Germinal center (tissue), 1 donor: ENCODE data around the gene LIX1.
"Not testable (repeated sequence)": the region's sequence is repeated elsewhere in the genome, so short reads cannot be mapped to it uniquely, and the experiment has no call there.

Experiments
- DNase-seq: peaks from one replicate; pipeline ENCODE4 v3.0.0; 2012; ENCODE audit warnings: mixed read lengths, low spot score

The LIX1 gene

GRCh38 chr5:97101189-97101910, 41.1 kb downstream of the LIX1 start:
- DNase-seq, result no peak

GRCh38 chr5:97100476-97100875, 41.9 kb downstream of the LIX1 start:
- DNase-seq, result no peak

GRCh38 chr5:97098922-97099321, 43.5 kb downstream of the LIX1 start:
- no peak for DNase-seq

- no peak for DNase-seq
Observed at GRCh38 chr5:97097326-97098230, 44.8 kb downstream of the LIX1 start.

- DNase-seq, result no peak
Observed at GRCh38 chr5:97096846-97097245, 45.6 kb downstream of the LIX1 start.

- DNase-seq, result no peak
Observed at GRCh38 chr5:97096191-97096590, 46.2 kb downstream of the LIX1 start.

GRCh38 chr5:97095318-97095732, 47.1 kb downstream of the LIX1 start:
- no peak for DNase-seq

DNA sequence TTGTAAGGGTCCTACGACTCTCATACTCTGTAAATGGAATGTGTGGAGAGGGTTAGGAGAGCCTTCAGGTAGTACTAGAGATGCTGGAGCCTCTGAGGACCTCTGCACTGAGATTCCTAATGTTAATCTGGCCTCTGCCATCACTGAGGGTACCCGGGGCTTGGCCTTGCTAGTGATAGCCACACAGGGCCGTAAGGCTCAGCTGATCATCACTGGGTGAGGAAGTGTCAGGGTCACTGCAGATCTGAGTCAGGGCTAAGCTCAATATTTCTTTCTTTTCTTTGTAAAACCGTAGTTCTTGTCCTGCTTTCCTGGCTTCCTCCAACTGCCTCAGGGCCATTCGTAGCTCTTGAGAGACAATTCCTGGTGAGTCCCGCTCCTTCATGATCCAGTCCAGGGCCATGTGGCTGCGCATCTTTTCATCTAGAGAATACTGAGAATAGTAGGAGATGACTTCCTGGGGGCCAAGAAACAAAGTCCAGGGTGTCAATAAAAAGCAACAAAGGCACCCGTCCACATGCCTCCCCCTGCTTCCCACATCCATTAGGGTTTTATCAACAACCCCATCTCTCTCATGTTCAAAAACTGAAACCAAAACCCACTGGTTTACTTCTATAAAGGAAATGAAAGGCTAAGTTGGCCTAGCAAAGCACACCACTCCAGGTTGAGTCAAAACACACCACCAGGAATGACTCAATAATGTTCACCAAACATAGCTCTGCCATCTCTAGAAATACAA, 47.7 kb downstream of the LIX1 start:
- no peak for DNase-seq

- no peak for DNase-seq
Observed at GRCh38 chr5:97093193-97093592, 49.2 kb downstream of the LIX1 start.

DNA sequence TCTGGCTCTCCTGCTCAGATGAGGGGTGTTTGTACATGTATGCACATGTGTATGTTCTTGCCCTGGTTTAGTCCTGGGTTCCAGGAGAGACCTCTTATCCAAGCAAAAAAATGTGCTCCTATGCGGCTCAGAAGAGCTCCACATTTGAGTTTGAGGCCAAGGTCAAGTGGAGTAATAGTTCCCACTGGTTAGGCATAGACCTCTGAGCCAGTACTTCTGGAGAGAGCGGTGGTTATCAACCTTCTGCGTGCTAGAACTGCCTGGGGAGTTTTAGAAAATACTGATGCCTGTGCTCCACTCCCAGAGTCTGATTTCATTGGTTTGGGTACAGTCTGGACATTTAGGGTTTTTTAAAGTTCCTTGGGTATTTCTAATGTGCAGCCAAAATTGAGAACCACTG, 51.5 kb downstream of the LIX1 start:
- DNase-seq, result no peak

DNA sequence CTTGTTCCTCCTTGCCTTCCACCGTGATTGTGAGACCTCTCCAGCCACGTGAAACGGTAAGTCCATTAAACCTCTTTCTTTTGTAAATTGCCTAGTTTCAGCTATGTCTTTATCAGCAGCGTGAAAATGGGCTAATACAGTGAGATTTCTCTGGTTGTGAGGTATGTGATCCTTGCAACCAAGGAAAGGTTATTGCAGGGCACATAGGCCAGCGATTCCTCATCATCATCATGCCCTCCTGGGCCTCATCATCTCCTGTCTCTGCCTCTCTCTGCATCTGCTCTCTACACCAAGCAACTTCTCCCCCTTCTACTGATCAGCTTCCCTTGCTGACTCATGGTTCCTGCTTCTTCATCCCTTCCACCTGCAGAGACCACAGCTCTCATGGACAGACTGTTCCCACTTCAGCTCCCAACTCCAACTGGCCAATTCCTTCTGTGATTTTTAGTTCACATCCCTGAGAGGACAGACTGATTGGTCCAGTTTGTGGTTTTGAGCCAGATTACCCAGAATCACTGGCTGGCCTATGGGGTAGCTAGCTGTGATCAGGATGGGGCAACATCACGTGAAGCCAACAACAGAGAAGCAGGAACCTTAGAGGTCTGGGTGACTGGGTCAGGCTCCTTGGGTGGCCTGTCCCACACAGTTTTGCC, 53.1 kb downstream of the LIX1 start:
- no peak for DNase-seq

GRCh38 chr5:97088774-97089148, 53.6 kb downstream of the LIX1 start:
- DNase-seq, result no peak

DNA sequence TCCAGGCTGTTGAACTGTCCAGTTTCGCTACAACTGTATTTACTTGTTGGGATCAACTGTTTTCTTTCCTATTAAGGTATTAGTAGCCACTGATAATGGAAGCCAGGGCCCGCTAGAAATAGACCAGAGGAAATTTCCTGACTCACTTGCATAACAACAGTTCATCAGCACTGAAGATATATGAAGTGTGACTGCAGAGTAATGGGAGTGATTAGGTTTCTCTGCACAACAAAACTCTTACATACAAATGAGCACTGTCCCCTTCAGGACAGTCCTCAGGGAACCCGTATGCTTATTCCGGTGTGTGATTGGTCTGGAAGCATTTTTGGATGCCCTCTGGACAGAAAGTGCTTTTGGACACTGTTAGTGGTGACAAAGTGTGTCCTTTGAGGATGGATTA, 55.3 kb downstream of the LIX1 start:
- no peak for DNase-seq

- no peak for DNase-seq
Observed at GRCh38 chr5:97085459-97086181, 56.8 kb downstream of the LIX1 start.

- not testable (repeated sequence) for DNase-seq
Observed at GRCh38 chr5:97084782-97085458, 57.5 kb downstream of the LIX1 start.

- no peak for DNase-seq
Observed at GRCh38 chr5:97078958-97079743, 63.3 kb downstream of the LIX1 start.

GRCh38 chr5:97077246-97077645, 65.2 kb downstream of the LIX1 start:
- no peak for DNase-seq

DNA sequence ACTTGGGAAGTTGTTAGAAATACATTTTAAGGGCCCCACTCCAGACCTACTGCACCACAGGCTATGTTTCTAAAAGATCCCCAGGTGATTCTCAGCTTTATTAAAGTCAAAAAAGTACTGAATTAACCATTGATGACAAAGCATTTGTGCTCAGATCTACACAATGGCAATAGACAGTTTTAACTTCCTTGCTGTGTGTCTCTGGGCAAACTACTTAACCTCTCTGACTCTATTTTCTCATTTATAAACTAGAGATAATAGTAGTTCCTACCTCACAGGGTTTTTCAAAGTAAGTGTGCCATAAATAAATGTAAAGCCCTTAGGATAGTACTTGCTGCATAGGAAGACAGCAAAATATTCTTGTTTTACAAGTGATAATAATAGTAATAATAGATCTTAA, 66.3 kb downstream of the LIX1 start:
- no peak for DNase-seq

GRCh38 chr5:97075649-97076048, 66.8 kb downstream of the LIX1 start:
- DNase-seq, result no peak

DNA sequence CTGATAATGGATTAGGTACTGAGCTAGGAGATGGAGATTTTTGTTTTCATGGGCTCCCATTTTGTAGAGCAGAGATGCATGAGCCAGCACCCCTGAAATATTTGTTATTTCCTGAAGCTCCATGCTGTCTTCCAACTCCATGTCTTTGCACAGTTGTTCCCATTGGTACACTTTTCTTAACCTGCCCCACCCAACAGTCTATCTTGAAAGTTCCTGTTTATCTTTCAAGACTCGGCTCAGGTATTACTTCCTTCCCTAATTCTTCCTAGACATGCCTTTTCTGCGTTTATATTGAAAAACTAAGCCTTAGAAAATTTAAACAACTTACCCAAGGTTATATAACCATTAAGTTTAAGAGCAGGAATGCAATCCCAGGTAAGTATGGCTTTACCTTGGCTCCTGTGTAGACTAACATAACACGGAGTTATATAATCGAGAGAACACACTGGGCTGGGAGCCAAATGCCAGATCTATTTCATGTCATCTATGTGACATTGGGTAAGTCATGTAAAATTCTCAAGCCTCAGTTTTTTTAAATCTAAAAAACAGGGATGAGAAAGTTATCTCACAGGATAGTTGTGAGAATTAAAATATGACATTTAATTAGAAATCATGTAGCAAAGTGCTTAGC, 67.4 kb downstream of the LIX1 start:
- DNase-seq, result no peak
